HG03575 (cell line): ENCODE results near the gene ANXA10.

Experiments used
- ATAC-seq: cut with Tn5 transposase; IDR thresholded peaks from one replicate; pipeline ENCODE4 v1.9.1; 2021; ENCODE audit not compliant: unreplicated experiment, insufficient number of reproducible peaks, low FRiP score; ENCODE audit errors: extremely low read depth

Gene ANXA10, protein sequence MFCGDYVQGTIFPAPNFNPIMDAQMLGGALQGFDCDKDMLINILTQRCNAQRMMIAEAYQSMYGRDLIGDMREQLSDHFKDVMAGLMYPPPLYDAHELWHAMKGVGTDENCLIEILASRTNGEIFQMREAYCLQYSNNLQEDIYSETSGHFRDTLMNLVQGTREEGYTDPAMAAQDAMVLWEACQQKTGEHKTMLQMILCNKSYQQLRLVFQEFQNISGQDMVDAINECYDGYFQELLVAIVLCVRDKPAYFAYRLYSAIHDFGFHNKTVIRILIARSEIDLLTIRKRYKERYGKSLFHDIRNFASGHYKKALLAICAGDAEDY

GRCh38 chr4:168092176-168092712 lies at the start of gene ANXA10:
Gene ANXA10, plus strand, starts transcription at chr4:168092537. Its CDS starts 164 bp downstream, at chr4:168092701.
- no peak for ATAC-seq

DNA sequence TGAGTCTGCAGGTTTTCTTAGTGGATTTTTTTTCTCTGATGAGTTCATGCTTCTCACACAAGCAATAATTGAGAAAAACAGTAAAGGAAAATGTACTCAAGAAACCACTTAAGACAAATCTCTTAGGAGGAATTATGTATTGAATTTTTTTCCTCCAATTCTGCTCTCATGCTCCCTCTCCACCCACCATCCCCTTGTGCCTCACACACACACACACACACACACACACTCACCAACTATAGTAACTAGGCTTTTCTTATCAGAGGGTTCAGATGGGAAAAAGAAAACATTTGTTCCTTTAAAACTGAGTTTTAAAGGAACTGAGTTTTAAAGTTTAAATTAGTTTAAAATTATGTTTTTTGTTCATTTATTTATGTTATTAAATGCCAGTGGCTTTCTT lies 47.0 kb upstream of the ANXA10 start:
- no peak for ATAC-seq

GRCh38 chr4:168050002-168050401 lies 42.3 kb upstream of the ANXA10 start:
- ATAC-seq, result no peak

- ATAC-seq, result no peak
Observed at GRCh38 chr4:168051526-168051925, 40.8 kb upstream of the ANXA10 start.

DNA sequence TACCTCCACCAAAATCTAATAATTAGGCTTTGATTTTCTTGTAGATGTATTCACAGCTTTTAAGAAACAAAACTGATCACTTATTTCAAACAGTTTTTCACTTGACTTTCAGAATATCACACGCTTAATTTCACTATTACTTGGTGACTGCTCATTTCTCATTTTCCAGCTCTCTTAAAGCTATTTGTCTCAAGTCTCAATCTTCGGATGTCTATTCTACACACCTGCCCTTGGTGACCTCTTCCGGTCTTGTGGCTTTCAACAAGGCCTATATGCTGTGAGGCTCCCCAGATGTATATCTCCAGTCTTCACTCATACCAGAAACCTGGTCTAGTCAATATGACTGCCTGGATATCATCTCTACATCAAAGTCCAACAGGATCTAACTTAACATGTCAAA lies 34.9 kb upstream of the ANXA10 start:
- ATAC-seq, result no peak

GRCh38 chr4:168059251-168059650 lies 33.1 kb upstream of the ANXA10 start:
- ATAC-seq, result no peak

GRCh38 chr4:168063031-168063430 lies 29.3 kb upstream of the ANXA10 start:
- no peak for ATAC-seq

GRCh38 chr4:168070903-168071302 lies 21.4 kb upstream of the ANXA10 start:
- no peak for ATAC-seq

- ATAC-seq, result no peak
Observed at GRCh38 chr4:168071304-168071703, 21.0 kb upstream of the ANXA10 start.

GRCh38 chr4:168074861-168075260 lies 17.5 kb upstream of the ANXA10 start:
- ATAC-seq, result no peak

DNA sequence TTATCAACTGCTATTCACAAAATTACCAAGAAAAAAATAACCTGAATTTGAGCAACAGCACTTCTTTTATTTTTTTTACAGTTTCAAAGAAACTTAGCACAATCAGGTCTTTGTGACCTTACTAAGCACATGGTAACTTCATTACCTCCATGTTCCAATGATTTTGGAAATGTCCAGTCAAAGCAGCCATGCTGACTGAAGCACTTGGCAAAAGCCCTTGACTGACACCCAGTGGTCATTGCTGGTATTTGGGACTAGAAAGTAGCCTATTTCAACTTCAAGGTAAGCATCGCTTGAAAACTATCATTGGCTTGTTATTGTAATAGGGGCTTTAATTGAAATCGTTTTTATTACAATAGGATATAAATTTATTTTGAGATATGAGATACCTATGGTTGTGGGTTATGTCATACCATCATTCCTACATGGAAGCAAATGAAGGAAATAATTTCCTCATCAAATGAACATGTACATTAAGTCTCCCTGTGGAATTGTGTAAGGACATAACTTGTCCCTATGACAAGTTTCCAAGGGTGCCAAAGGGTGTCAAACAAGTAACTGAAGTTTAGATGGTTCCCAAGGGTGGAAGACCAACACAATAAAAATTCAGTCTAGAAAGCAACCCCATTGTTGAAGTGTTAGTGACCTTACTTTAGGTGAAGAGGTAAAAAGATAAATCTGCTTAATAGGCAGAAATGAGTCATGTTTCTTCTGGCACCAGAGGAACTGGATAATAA lies 15.2 kb upstream of the ANXA10 start:
- ATAC-seq, result no peak

DNA sequence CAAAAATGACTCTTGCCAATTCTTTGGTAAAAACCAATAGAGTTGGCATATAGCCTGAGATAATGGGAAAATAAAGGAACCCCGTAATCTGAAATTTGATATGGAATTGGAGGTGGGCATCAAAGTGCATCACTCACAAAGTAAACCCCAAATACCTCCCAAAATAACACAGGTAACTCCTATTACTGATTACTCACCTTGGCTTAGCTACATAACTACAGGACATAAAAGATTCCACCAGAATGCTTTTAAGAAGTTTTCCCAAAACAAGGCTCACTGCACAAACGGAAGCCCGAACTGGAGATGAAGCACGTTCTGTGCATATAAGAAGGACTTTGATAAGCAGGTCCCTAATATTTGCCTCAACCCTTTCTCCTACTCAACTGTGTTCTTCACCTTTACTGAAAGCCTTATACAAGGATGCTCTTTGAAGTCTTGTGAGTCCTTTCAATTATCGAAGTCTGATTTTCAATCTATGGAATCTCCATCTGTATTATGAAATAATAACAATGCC lies 14.6 kb upstream of the ANXA10 start:
- ATAC-seq, result no peak

- no peak for ATAC-seq
Observed at GRCh38 chr4:168082379-168082778, 10.0 kb upstream of the ANXA10 start.

DNA sequence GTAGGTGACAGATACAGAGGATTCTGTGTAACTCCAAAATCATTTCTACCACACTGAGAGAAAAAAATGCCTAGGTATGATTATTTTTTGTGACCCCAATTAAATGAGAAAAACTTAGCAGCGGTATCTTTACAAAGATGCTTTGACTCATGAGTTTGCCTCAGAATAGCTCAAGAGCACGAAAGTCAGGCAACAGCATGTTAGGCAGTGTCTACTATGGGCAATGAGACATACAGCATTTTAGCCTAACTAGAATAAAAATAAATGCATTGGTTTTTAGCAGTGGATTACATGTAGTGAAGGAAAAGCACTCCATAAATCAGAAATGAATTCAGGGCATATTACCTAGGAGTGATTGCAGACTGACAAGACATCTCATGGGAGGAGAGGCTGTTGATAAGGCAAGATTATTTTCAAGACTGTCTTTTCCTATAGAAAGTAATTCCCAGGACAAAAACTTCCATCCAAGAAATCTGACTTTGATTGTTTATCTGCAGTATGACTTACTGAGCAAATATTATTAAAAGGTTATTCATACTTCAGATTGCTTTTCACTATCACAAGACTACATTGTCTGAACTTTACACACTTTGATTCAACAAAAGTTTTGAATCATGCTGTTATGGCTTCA lies 3.6 kb downstream of the ANXA10 start:
- no peak for ATAC-seq

DNA sequence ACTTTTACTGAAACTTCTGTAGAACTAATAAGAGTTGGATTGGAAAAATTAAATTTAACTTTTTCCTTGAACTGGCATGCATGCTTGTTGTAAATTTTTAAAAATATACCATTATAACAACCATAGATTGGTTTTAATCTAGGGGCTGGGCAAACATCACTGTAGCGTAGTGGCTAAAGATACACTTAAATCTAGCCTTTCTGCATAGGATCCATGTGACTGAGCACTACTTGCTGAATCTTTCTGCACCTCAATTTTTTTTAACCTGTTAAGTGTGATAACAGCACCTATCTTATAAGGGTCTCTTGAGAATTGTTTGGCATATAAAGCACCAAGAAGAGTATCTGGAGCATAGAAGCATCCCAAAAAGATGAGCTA lies 4.1 kb downstream of the ANXA10 start:
- no peak for ATAC-seq

- ATAC-seq, result no peak
Observed at GRCh38 chr4:168097161-168097560, 4.8 kb downstream of the ANXA10 start.

DNA sequence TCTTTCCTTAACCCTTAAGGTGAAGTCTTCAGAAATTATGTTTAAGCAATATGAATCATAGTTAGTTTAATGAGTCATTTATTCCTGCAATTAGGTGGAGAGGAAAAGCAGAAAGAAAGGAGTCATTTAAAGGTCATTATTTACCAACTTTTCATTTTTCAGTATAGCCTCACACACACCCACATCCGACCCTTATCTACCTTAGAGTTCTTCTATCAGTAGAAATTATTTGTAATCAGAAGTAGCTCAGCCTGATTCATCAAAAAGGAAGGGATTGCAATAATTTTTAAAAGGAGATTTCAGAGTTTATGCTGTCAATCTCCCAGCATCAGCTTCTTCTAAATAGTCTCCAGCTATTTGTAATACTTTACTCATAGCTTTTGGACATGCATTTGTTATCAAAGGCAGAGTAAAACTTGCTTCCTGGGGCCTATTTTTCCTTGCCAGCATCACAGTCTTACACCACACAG lies 5.9 kb downstream of the ANXA10 start:
- ATAC-seq, result no peak

DNA sequence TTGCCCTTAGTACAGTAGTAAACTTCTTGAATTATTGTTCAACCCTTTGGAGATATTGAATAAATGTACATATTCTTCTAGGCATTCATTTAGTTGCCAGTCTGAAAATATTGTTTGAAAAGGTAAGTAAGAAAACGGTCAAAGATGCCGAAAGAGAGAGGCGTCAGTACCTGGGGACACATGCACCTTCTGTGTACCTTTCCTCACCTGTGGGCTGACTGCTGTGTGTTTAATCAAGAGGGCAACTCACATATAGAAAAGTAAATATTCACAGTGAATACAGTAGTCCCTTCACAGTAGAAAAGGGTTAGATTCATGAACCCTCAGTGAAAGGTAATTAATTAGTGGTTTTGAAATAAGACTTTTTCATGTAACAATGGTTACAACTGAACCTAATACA lies 6.9 kb downstream of the ANXA10 start:
- ATAC-seq, result no peak

- ATAC-seq, result no peak
Observed at GRCh38 chr4:168101026-168101425, 8.7 kb downstream of the ANXA10 start.

- ATAC-seq, result no peak
Observed at GRCh38 chr4:168102403-168102802, 10.1 kb downstream of the ANXA10 start.
